ENCODE data around the gene HTT-AS. TPM values are rescaled to one million over a fixed set of nuclear protein-coding genes. Genes with fewer than 3 reads are reported as not detected.

HTT-AS gene
- polyA plus RNA-seq, 1 of the 3 experiments (the other 2 are of a cell fraction), result not detected

GRCh38 chr4:3114377-3114776, 40.0 kb upstream of the HTT-AS start:
- Histone ChIP-seq H3K4me3 (ENCODE audit: low read depth in 2 of 2, low read length in 1 of 2) (no peak overlapping the region), H3K79me2 (ENCODE audit: insufficient read depth) (peaks cover 36% of the 10 kb centered on the region), H3K4me2 (no peak overlapping the region), H3K4me1 (ENCODE audit: control insufficient read depth in 1 of 2, insufficient read depth in 2 of 2, low read depth in 1 of 2, low read length in 1 of 2) (peaks cover 0 to 36% of the 10 kb centered on the region in 2 experiments; a peak in 2 of 4 replicates), H3K27me3 (ENCODE audit: insufficient read depth) (no peaks in the 10 kb centered on the region), H3K9me2 (no peaks in the 10 kb centered on the region), H3K27ac (ENCODE audit: low read depth in 2 of 2, low read length in 1 of 2) (no peak overlapping the region), H3K9me3 (no peaks in the 10 kb centered on the region), H3K36me3 (replicated peaks in 1 of 2; ENCODE audit: control insufficient read depth in 1 of 2, insufficient read depth in 2 of 2, low read length in 1 of 2) (peaks cover 45 to 72% of the 10 kb centered on the region in 2 experiments), H3K9ac (no peak overlapping the region), H4K20me1 (ENCODE audit: insufficient read depth) (no peaks in the 10 kb centered on the region), H2AFZ (ENCODE audit: low read depth) (no peak overlapping the region), H3F3A (replicated peaks; ENCODE audit: insufficient read depth) (peaks cover 12% of the 10 kb centered on the region)
- no peak for DNase-seq
- ChIA-PET POLR2A (no interaction called here), CTCF (interaction anchor here (0.9 to 2.7 kb wide), 2 partner anchors 7 to 18 kb away, joined by 3 to 17 read pairs; no protein-coding TSS in a partner anchor)
- TF ChIP-seq RFX5 (IDR thresholded peaks at IDR 0.05; ENCODE audit: low read length) (no peak), YY1 (IDR thresholded peaks at IDR 0.05; ENCODE audit: low read depth) (no peak), NRF1 (IDR thresholded peaks at IDR 0.05; ENCODE audit: low read depth, low read length) (no peak), USF1 (IDR thresholded peaks at IDR 0.05; ENCODE audit: borderline replicate concordance, low read depth) (no peak), MEF2A (IDR thresholded peaks at IDR 0.05; ENCODE audit: borderline replicate concordance, low read depth) (no peak), FOSL2 (IDR thresholded peaks at IDR 0.05; ENCODE audit: borderline replicate concordance, low read depth) (no peak), GATA2 (CRISPR knock-in tag; IDR thresholded peaks at IDR 0.05) (no peak), TEAD4 (IDR thresholded peaks at IDR 0.05; ENCODE audit: borderline replicate concordance, insufficient read depth) (no peak), TAF1 (IDR thresholded peaks at IDR 0.05; ENCODE audit: borderline replicate concordance, low read depth, low read length) (no peak), IRF3 (IDR thresholded peaks at IDR 0.05; ENCODE audit: low read depth, low read length) (no peak), EP300 (IDR thresholded peaks at IDR 0.05; ENCODE audit: borderline replicate concordance in 1 of 2, low read depth in 1 of 2, low read length in 1 of 2) (no peak), CTCF (IDR thresholded peaks at IDR 0.05) (no peak), RAD21 (IDR thresholded peaks at IDR 0.05; ENCODE audit: low read length) (no peak), RCOR1 (IDR thresholded peaks at IDR 0.05; ENCODE audit: low read length) (no peak)
- TF ChIP-seq, protein P1, sequence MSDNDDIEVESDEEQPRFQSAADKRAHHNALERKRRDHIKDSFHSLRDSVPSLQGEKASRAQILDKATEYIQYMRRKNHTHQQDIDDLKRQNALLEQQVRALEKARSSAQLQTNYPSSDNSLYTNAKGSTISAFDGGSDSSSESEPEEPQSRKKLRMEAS (IDR thresholded peaks at IDR 0.05; ENCODE audit: low read depth), result no peak
- 97% methylated on average over 6 of the region's 6 CpGs for WGBS (ENCODE audit: low lambda C conversion rate)
